Fibroblast of skin of left biceps (primary cell): ENCODE measurements around the gene TMBIM1.

Experiments used
- DNase-seq, 2 experiments: peaks; one replicate each; pipeline ENCODE4 v3.0.0-alpha.2; 2013; ENCODE audit warnings: low read depth in 2 of 2

The TMBIM1 gene

DNA sequence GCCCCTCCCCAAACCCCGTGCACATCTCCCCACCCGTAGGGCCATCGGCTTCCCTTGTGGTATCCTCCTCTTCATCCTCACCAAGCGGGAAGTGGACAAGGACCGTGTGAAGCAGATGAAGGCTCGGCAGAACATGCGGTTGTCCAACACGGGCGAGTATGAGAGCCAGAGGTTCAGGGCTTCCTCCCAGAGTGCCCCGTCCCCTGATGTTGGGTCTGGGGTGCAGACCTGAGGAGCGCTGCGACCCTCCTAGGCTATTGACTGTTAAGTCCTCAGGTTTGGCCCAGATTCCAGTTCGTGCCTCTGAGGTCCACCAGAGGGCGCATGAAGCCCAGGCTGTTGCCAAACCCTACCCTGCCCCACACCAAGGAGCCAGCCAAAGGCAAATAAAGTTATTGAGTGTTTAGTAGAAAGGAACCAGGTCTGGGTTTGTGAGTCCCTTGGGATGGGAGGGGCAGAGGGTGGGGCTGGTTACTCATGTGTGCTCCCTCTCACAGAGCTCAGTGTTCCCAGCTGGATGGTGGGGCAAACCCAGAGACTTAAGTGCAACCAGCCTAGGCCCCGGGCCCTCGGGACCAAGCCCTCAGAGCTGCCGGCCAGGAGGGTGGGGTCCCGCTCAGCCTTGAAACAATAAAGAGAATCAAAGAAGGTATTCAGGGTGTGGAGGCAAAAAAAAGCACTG, 19.6 kb downstream of the TMBIM1 start:
- DNase-seq = peak; percentile 61 to 65

DNA sequence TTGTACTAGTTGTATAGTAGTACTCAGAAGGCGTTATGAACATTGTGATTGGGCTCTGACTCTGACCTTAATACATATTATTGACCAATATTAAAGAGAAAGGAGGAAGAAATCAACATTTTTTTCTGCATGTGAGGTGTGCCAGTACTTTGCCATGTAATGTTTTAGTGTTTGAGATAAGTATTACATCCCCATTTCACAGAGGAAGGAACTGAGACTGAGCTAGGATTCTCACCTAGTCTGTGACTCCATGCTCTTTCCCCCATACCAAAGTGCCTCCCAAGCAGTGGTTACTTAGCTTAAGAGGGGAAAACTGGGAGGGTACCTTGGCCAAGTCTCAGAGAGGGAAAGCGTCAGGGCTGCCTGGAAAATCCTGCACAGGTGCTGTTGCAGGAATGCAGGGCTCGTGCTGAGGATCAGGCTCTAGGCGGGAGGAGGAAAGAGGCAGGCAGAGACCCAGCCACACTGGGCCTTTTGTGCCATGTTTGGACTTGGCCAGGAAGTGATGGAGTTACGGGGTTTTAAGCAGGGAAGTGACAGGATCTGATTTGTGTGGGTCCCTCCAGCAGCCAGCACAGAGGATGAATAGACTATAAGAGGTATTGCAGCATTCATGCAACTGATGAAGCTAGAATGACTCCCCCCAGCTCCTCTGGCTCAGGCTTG, 20.3 kb downstream of the TMBIM1 start:
- no peak for DNase-seq

DNA sequence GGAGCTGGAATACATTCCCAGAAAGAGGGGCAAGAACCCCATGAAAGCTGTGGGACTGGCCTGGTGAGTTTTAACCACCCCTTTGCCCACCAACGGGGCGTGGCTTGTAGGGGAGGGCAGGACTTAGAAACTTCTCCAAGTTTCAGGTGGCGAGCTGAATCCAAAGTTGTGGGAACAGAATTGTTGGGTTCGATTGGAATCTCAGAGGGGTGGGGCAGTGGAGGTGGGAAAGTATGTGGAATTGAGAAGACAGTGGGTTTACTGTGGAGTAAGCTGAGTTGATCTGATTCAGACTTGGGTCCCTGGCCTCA, 20.9 kb downstream of the TMBIM1 start:
- no peak for DNase-seq

DNA sequence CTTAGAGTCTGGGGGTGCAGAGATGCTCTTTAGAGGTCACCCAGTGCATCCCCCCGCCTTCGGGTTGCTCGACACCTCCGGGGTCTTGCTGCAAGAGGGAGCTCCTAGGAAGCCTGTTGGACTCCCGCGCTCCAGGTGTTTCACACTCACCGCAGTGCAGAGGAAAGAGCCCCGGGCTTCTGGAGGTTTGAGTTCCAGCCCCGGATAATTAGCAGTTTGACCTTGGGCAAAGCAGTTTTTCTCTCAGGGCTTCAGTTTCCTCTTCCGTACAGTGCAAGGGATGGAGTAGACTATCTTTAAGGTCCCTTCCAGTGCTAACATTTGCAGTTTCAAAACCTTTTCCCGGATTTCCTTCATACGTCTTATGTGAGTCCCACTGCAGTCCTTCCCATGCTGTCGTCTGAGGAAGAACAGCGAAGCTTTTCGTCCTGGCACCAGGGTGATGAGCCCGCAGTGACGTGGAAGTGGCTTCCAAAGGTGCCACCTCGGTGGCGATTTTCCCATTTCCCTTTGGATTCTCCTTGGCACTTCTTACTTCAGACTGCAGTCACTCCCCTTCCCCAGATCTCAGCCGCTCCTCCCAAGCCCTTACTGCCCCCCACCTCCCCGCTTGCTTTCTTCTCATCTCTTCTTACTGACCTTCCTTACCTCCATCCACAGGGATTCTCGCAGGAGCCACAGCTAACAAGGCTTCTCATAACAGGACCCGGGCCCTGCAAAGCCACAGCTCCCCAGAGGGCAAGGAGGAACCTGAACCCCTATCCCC, 21.4 kb downstream of the TMBIM1 start:
- DNase-seq = no peak

DNA sequence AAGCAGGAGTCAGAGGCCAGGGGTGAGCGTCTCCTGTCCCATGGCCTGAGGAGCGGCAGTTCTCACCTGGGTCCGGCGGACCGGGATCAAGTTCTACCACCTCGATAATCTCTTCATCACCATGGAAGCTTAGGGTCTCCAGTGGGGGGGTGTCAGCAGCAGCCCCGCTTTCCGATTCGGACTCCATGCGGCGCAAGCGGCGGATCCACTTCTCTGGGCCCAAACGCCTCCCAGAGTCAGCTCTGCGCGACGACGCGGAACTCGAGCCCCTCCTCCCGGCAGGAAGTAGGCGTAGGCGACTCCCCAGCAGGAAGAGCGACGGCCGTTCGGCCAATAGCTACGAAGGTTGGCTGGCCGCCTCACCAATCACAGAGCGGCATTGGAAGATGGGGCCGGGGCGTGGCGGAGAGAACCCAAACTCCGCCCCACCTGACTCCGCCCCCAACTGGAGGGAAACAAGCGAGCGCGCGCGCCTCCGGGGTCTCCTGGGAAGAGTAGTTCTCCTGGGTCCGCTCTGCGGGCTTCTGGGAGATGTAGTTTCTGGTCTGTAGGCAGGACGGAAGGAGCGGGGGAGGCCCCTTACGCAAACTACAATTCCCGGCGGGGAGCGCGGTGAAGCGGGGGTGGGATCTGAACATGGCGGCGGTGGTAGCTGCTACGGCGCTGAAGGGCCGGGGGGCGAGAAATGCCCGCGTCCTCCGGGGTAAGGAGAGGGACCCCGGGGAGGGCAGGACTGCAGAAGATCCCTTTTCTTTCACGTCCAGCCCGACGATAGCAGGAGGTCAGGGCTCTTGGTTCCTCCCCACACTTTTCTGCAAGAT, 22.2 kb downstream of the TMBIM1 start, which contains the start of the genes AAMP and PNKD:
AAMP (minus strand) TSS at position 238 of the 821 bp plus-strand sequence; CDS start at position 187, 51 bp downstream.
PNKD (plus strand) TSS at position 620 of the 821 bp plus-strand sequence; CDS start at position 637, 17 bp downstream.
- peak; percentile 99 for DNase-seq

DNA sequence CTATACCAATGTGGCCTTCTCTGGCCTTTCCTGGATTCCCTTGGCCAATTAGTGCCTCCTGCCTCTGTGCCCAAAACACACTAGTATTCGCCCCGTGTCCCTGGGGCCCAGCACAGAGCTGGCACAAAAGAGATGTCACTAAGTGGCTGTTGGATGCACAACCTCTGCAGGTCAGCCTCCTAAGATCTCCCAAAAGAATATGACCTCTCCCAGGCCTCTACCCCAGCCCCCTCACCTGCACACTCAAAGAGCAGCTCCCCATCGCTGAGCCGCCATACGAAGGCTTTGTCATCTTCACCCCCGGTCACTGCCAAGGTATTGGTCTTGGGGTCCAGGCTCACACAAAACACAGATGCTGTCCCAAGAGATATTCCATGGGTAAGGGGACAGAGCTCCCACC, 25.0 kb downstream of the TMBIM1 start:
- DNase-seq = no peak

DNA sequence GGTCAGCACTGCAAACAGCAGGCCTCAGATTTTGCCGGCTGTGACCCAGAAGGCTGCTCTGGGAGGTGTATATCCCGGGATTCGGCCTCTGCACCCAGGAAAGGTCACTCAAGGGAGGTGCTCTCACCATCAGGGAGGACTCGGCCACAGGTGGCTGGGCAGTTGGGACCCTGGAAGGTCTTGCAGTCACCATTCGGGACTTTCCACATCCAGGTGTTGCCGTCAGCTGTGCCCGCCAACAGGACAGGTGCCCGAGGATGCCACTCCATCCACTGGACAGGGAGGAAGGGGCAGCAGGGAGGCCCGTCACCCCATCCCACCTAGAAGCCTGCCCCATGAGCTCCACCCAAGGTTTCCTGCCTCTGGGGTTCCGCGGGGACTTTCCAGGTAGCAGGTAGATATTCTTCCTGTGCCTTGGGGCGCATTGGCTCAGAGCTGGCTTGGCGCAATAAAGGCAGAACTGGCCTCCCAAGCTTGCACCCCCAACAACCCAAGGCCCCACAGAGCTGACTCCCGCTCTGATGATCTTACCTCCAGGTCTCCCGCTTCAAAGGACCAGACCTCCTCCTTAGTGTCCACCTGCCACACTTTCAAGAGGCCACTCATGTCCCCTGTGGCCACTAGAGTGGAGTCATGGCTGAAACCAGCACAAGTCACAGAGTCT, 25.9 kb downstream of the TMBIM1 start:
- DNase-seq = no peak

DNA sequence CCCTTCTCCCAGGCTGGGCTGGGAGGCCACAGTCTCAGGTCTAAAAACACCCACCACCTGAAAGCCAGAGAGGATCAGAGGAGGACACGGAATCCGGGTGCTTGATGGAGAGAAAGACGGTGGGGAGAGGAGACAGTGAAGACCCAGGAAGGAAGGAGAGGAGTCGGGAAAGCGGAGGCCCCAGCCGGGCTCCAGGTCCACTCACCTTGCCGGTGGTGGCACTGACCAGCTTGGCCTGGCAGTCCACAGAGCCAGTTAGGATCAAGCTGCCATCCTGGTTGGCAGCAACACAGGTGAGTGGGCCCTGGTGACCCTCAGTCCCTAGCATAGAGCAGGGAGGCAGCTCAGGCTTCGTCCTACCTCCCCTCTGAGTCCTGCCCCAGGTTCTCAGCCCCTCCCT, 26.7 kb downstream of the TMBIM1 start:
- no peak for DNase-seq

DNA sequence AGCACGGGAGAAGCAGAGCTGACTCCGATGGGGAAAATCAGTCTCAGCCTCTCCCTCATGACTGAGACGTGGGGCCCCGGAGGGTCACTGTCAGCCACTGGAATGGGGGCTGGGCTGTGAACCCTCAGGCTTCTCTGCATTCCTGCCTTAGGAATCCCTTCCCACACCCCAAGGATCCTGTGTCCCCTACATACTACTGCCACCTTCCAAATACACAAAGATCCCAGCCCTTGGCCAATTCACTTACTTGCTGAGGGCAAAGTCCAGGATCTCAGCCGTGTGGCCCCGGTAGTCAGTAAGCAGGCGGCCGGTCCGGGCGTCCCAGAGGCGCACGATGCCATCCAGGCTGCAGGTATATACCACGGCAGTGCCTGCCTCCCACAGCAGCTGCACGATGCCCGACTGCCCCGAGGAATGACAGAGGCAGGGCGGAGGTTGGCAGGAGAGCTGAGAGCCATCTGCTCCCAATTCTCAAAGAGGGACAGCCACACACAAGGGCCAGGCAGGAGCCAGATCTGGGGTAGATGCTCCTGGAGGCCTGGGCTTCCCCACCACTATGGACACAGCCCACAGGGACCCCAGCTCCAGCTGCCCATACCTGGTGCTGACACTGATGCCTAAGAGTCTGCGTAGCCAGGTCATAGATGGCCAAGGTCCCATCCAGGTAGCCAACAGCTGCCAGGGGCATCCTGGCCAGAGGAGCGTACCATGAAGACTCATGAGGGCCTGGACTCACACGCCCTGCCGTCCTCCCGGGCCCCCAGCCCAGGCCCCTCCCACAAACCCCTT, 27.3 kb downstream of the TMBIM1 start:
- no peak for DNase-seq

DNA sequence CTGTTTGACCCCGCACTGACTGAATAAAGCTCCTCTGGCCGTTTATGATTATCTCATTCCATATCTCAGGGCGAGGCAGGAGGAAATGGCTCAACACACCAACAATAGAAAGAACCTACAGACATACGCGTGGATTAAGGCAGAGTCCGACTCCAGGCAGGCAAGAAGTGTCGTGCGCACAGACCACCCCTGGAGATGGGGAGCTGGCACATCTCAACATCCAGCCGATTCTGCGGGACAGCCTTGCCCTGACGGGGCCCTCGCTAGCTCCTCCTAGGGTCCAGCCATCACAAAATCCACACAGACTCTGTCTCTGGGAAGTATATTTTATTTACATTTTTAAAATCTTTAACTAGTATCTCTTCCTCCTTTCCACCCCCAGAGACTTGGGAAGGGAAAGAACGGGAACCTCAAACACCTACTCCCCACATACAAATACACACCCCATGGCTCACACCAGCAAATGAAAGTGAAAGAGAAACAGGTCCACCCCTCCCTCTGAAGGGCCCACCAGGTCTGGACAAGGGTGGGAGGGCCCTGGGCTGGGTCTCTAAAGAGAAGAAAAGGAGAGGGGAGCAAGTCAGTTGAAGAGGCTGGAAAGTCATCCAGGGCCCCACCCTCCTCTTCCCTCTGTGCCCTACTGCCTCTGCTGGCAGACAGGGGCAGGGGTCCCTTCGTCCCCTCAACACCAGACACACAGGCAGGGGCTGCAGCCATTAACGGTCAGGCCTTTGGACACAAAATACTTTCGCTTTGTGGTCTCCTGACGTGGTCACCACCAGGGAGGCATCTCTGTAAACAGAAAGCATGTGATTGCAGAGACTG, 28.3 kb downstream of the TMBIM1 start:
- DNase-seq = no peak

DNA sequence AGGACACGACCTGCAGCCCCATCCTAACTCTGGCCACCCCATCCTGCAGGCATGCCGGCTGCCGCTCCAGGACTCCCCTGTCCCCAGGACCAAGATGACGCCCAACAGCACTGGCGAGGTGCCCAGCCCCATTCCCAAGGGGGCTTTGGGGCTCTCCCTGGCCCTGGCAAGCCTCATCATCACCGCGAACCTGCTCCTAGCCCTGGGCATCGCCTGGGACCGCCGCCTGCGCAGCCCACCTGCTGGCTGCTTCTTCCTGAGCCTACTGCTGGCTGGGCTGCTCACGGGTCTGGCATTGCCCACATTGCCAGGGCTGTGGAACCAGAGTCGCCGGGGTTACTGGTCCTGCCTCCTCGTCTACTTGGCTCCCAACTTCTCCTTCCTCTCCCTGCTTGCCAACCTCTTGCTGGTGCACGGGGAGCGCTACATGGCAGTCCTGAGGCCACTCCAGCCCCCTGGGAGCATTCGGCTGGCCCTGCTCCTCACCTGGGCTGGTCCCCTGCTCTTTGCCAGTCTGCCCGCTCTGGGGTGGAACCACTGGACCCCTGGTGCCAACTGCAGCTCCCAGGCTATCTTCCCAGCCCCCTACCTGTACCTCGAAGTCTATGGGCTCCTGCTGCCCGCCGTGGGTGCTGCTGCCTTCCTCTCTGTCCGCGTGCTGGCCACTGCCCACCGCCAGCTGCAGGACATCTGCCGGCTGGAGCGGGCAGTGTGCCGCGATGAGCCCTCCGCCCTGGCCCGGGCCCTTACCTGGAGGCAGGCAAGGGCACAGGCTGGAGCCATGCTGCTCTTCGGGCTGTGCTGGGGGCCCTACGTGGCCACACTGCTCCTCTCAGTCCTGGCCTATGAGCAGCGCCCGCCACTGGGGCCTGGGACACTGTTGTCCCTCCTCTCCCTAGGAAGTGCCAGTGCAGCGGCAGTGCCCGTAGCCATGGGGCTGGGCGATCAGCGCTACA, 29.4 kb downstream of the TMBIM1 start:
- no peak for DNase-seq

DNA sequence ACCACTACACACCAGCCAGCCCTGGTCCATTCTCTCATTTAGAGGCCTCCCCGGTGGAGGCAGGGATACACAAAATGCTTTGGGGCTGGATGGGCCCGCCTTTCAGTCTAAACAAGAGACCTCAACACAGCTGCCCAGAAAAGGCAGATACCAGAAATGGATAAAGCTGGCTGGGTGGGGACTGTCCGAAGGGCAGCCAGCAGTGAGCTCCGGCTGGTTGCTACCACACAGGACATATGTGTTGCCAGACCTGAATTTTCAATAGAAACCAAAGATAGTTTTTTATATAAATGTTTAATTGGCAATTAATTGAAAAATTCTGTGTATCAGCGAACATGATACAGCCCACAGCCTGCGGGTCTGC, 30.1 kb downstream of the TMBIM1 start:
- DNase-seq = no peak

DNA sequence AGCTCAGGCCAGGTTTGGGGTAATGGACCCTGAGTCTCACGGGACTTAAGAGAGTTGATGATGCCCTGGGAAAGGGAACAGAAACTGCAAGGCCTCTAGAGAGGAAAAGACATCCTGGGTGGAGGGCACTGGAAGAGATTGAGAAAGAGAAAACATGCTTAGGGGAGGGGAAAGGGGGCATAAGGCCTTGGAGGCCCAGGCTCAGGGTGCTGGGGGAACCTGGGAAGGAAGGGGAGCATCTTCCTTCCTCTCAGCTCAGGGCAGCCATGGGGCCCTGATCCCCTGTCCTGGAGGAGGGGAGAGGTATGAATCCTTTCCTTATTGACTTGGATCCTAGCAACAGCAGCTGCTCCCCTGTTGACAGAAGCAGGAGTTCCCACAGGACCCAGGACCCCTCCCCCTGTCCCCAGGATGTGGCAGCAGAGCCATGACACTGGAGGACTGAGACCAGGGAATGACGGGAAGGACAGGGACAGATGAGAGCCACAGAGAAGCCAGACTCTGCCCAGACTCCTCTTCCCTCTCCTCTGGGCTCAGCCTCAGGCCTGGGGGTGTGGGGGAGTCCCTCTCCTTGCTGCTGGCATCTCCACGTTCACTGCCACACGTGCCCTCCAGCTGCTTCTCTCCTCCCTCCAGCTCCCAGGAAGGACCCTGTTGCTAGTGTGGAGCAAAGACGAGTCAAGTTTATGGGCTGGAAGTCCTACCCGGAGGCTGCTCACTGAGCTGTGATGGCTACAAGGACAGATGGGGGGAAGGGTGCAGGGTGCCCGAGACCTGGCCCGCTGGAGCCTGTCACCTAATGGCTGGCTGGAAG, 30.7 kb downstream of the TMBIM1 start:
- no peak for DNase-seq

DNA sequence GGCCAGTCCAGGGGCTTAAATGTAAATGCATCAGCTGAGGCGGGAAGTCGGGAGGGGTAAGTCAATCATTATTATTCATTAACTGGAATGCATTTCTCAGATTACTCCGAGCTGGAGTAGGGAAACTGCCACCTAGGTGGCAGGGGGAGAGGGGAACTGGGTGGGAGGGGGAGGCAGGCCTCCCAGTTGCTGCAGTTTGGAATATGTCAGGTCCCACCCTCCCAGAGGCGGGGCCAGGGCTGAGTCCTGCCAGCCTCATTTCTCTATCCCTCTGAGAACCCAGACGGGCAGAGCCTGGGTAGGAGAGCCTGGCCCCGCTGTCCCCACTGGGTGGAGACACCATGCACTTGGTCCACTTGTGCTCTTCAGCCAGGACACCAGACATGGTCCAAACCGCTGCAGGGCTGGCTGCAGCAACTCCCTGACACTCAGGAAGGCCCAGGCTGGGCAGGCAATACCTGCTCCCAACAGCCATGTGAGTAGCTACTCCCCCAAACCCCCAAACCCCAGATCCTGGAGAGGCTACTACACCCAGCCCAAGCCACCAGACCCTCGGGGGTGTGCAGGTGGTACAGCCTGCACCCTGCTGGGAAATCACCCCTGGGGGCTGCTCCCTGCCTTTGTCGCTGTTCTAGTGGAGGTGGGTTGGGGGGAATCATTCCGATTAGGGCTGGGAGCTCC, 31.4 kb downstream of the TMBIM1 start, which contains the start of gene GPBAR1:
GPBAR1 (plus strand) TSS at position 274 of the 681 bp plus-strand sequence. CDS start 1,710 bp downstream, outside the sequence.
- no peak for DNase-seq

DNA sequence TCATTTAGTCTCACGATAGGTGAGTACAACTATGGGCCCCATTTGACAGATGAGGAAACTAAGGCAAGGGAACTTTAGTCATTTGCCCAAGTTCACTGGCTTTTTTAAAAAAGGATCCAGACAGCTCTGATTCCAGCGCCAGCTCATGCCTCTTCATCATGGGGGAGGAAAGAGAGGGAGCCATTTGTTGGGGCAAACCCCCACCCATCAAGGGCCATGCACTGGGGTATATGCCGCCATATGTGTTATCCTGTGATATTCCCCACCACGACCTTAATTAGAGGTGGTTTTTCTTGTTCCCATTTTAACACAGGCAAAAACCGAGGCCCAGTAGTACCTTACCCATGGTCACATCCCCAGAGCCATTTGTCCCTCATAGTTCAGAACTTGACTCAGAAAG, 32.1 kb downstream of the TMBIM1 start:
- DNase-seq = no peak

DNA sequence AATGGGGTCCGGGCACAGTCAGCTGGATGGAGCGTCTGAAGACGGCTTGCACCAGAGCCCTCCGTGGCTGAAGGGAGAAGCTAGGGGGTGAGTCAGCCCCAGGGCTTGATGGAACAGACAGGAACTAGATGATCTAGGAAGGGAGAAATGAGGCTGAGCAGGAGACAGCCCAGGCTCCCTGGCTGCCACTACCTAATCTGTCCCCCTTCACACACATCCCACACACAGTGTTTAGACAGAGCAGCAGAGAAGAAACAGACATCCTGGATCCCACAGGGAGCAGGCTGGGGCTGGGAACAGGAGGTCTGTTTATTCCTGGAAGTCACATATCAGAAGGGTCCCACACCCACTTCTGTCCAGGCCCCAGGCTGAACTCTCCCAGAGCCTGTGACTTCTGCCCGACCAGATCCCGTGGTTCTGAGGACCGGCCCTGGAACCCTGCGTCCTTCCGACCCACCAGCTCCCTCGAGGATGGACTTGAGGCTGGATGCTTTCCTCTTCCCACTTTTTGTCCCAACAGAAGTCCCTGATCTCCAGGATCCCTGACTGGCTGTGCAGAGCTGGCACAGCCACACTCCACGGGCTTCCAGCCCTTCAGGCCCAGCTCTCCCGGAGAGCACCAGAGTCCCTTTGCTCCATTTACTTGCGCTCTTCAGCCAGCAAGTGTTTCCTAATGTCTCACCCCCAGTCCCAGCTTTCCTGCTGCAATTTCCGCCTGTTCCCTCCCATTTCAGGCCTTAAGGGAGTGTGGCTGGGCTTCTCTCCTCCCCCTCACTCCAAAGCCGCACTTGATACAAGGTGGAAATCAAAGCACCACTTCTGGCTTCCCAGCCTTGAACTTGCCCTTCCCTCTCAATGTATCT, 33.0 kb downstream of the TMBIM1 start:
- DNase-seq = peak; percentile 15
